Measurements from ENCODE around the gene KRTAP4-4.
A peak's percentile ranks its signal among the peaks of the same experiment; 100 is the strongest.

KRTAP4-4 gene

DNA sequence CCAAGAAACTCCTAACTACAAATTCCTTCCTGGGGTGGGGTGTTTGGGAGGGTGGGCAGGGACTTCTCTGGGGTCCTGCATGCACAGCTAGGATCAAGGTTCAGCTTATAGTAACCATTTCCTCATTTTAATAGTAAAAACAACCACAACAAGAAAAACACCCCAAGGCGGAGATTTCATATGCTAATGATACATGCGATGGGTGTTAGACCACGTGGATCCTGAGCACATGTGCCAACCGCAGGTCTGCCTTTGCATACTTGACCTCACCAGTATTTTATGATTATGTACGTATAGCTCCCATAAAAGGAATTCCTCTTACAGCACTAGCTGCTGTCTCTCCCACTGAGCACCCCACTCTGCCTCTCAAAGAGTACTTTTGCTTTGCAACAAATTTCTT is 44.3 kb downstream of the KRTAP4-4 start:
- no peak for FAIRE-seq

DNA sequence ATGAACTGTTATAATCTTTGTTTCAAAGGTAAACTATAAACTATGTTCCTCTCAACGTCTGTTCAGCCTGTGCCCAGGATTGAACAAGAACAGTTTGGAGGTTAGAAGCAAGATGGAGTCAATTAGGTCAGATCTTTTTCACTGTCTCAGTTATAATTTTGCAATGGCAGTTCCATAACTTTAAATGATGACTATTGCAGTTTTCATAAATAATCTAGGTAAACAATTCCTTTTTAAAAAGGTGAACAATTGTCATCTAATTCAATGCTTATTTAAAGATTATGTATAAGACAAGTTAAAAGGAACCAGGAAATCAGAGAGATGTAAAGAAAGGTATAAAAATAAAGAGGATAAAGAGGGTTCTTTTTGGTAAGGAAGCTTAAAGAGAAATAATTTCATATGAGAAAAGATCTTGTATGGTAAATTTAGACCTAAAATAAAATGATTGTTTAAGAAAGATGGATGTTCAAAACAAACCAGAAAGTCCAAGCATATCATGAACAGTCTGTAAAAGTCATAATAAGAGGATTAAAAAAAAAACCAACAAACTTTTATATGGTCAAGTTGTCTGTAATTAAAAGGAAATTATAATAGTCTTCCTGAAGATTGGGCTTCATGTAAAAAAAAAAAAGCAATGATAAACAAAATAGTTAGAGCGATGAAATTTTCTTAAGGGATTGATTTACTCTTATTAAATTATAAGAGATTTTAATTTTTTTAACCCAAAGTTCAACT is 49.2 kb downstream of the KRTAP4-4 start:
- FAIRE-seq (no peak), DNase-seq (ENCODE audit: insufficient read length, low spot score) (no peak)
- no peak for TF ChIP-seq POLR2A (IDR thresholded peaks at IDR 0.05; ENCODE audit: low read depth, low read length)
- no peak for TF ChIP-seq PAX5 (IDR thresholded peaks at IDR 0.05; ENCODE audit: insufficient read depth, low read length, severe bottlenecking)
- no peak for TF ChIP-seq POLR2AphosphoS5 (IDR thresholded peaks at IDR 0.05; ENCODE audit: low read depth, low read length)
- TF ChIP-seq SPI1 (IDR thresholded peaks at IDR 0.05; ENCODE audit: low read depth, low read length), result no peak
- TF ChIP-seq POU2F2 (IDR thresholded peaks at IDR 0.05; ENCODE audit: low read depth, low read length), result no peak
- no peak for TF ChIP-seq TAF1 (IDR thresholded peaks at IDR 0.05; ENCODE audit: low read depth, low read length)

More for the DNA sequence above, 44.3 kb downstream of the KRTAP4-4 start:
- TF ChIP-seq SPI1 (IDR thresholded peaks at IDR 0.05; ENCODE audit: low read depth, low read length) (0 out of 2 replicates have a peak, but pooled peaks have one; percentile 7), TAF1 (IDR thresholded peaks at IDR 0.05; ENCODE audit: low read depth, low read length) (no peak), PAX5 (IDR thresholded peaks at IDR 0.05; ENCODE audit: insufficient read depth, low read length, severe bottlenecking) (no peak), POLR2AphosphoS5 (IDR thresholded peaks at IDR 0.05; ENCODE audit: low read depth, low read length) (no peak), POU2F2 (IDR thresholded peaks at IDR 0.05; ENCODE audit: low read depth, low read length) (no peak), POLR2A (IDR thresholded peaks at IDR 0.05; ENCODE audit: low read depth, low read length) (no peak)
- DNase-seq (ENCODE audit: insufficient read length, low spot score), result no peak

All from GM12891 (cell line).